Measurements from ENCODE around the gene CLIC5. TPM values are rescaled to one million over a fixed set of nuclear protein-coding genes. Genes with fewer than 3 reads are reported as not detected.

The CLIC5 gene
- total RNA-seq, 1 donor from 2014 or later = 0.32 TPM

DNA sequence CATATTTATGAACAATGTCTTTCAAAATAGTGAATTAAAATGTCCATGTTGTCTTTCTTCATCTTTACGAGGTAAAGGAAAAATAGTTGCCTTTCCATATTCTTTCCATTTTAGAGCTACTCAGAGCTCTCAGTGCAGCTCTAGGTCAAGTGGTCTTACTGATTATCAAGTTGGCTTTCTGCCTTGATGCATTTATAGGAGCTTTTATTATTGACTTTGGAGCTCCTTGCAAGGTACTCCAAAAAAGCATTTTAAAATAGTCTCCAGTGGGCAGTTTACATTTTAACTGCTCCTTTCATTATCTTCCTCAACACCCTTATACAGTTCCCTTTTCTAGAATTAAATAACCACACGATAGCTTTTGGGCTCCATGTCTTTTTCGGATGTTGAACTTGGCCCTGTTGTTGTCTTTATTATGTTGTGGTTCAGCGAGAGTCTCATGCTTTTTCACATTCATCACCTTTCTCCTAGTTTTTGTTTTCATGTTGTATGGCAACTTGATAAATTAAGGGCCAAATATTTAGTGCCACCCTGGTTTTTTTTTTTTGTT is 122.9 kb downstream of the CLIC5 start:
- Histone ChIP-seq H3K4me2 (ENCODE audit: low read length) (no peak overlapping the region), H3K4me3 (ENCODE audit: insufficient read depth, low read depth, low read length) (no peak overlapping the region), H3K79me2 (ENCODE audit: insufficient read depth, low read length) (no peaks in the 10 kb centered on the region), H3K27me3 (ENCODE audit: insufficient read depth, low read length) (no peaks in the 10 kb centered on the region), H3K27ac (ENCODE audit: low read depth, low read length) (no peak overlapping the region), H3K36me3 (ENCODE audit: insufficient read depth, low read length) (no peaks in the 10 kb centered on the region), H3K4me1 (ENCODE audit: insufficient read depth, low read length) (no peaks in the 10 kb centered on the region), H3K9ac (ENCODE audit: low read length) (no peak overlapping the region), H4K20me1 (ENCODE audit: insufficient read depth, low read length) (no peaks in the 10 kb centered on the region), H3K9me3 (ENCODE audit: insufficient read depth, low read depth, low read length) (no peaks in the 10 kb centered on the region), H2AFZ (ENCODE audit: low read depth, low read length) (no peak overlapping the region)
- FAIRE-seq (no peak), DNase-seq (ENCODE audit: low read depth) (no peak)
- H3K4me3 Mint-ChIP-seq (ENCODE audit: unreplicated experiment) = no peak overlapping the region
- no peaks in the 10 kb centered on the region for H3K27me3 Mint-ChIP-seq (ENCODE audit: low read depth, unreplicated experiment)
- peaks cover 8% of the 10 kb centered on the region for H3K4me1 Mint-ChIP-seq (ENCODE audit: low read depth, unreplicated experiment)
- TF ChIP-seq EZH2 (IDR thresholded peaks at IDR 0.05; ENCODE audit: insufficient read depth, low read length) = no peak
- TF ChIP-seq, protein P1, sequence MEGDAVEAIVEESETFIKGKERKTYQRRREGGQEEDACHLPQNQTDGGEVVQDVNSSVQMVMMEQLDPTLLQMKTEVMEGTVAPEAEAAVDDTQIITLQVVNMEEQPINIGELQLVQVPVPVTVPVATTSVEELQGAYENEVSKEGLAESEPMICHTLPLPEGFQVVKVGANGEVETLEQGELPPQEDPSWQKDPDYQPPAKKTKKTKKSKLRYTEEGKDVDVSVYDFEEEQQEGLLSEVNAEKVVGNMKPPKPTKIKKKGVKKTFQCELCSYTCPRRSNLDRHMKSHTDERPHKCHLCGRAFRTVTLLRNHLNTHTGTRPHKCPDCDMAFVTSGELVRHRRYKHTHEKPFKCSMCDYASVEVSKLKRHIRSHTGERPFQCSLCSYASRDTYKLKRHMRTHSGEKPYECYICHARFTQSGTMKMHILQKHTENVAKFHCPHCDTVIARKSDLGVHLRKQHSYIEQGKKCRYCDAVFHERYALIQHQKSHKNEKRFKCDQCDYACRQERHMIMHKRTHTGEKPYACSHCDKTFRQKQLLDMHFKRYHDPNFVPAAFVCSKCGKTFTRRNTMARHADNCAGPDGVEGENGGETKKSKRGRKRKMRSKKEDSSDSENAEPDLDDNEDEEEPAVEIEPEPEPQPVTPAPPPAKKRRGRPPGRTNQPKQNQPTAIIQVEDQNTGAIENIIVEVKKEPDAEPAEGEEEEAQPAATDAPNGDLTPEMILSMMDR (IDR thresholded peaks at IDR 0.05; ENCODE audit: insufficient read depth, low read depth, low read length) = no peak
- no peak overlapping the region for H3K27ac Mint-ChIP-seq (ENCODE audit: unreplicated experiment)
- H3K36me3 Mint-ChIP-seq (ENCODE audit: low read depth, unreplicated experiment) = no peaks in the 10 kb centered on the region
- H3K9me3 Mint-ChIP-seq (ENCODE audit: unreplicated experiment) = no peaks in the 10 kb centered on the region

DNA sequence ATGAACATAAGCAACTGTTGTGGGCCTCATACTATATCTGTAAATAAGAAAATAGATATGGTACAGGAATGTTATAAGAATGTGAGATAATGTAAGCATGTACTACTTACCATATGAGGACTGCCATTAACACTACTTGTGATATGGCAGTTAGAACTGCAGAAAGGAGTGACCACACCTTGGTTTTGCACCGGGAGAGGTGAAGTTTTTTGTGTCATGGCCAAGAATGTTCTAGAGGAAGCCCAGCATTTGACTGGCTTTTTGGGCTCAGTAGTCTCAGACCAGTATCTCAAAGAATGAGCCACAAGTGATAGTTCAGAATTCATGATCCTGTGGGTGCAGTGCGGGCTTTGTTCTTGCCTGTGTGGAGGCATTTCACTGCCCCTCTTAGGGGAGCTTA is 123.5 kb downstream of the CLIC5 start:
- no peak overlapping the region for H3K9ac ChIP-seq (ENCODE audit: low read length)
- H2AFZ ChIP-seq (ENCODE audit: low read depth, low read length) = no peak overlapping the region
- Mint-ChIP-seq H3K27me3 (ENCODE audit: low read depth, unreplicated experiment) (no peaks in the 10 kb centered on the region), H3K27ac (ENCODE audit: unreplicated experiment) (no peak overlapping the region), H3K9me3 (ENCODE audit: unreplicated experiment) (no peaks in the 10 kb centered on the region), H3K4me1 (ENCODE audit: low read depth, unreplicated experiment) (peaks cover 8% of the 10 kb centered on the region), H3K4me3 (ENCODE audit: unreplicated experiment) (no peak overlapping the region), H3K36me3 (ENCODE audit: low read depth, unreplicated experiment) (no peaks in the 10 kb centered on the region)
- TF ChIP-seq, protein P1 (IDR thresholded peaks at IDR 0.05; ENCODE audit: insufficient read depth, low read depth, low read length) = no peak
- no peaks in the 10 kb centered on the region for H3K9me3 ChIP-seq (ENCODE audit: insufficient read depth, low read depth, low read length)
- H3K27me3 ChIP-seq (ENCODE audit: insufficient read depth, low read length) = no peaks in the 10 kb centered on the region
- H3K36me3 ChIP-seq (ENCODE audit: insufficient read depth, low read length) = no peaks in the 10 kb centered on the region
- FAIRE-seq (no peak), DNase-seq (ENCODE audit: low read depth) (no peak)
- no peaks in the 10 kb centered on the region for H4K20me1 ChIP-seq (ENCODE audit: insufficient read depth, low read length)
- H3K4me1 ChIP-seq (ENCODE audit: insufficient read depth, low read length) = no peaks in the 10 kb centered on the region
- no peak overlapping the region for H3K4me3 ChIP-seq (ENCODE audit: insufficient read depth, low read depth, low read length)
- H3K4me2 ChIP-seq (ENCODE audit: low read length) = no peak overlapping the region
- no peaks in the 10 kb centered on the region for H3K79me2 ChIP-seq (ENCODE audit: insufficient read depth, low read length)
- H3K27ac ChIP-seq (ENCODE audit: low read depth, low read length) = no peak overlapping the region

DNA sequence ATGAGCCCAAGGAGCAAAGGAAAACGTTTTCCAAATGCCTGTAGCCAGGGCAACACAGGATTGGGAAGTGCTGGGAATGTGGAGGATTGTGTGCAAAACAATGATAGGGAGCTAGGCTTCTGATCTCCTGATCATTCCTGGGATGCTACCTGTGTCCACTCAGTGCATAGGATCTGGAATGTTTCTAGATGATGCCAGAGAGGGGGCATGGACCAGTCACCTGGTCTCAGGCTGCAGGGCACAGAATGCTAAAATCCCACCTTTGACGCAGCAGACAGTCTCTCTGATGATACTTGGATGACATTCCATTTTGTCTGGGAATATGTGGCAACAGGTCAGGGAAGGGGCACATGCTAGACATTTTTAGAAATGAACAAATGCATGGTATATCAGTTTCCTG is 128.9 kb downstream of the CLIC5 start:
- Mint-ChIP-seq H3K36me3 (ENCODE audit: low read depth, unreplicated experiment) (no peaks in the 10 kb centered on the region), H3K27me3 (ENCODE audit: low read depth, unreplicated experiment) (peaks cover 2% of the 10 kb centered on the region), H3K9me3 (ENCODE audit: unreplicated experiment) (no peaks in the 10 kb centered on the region), H3K27ac (ENCODE audit: unreplicated experiment) (no peak overlapping the region), H3K4me3 (ENCODE audit: unreplicated experiment) (no peak overlapping the region), H3K4me1 (ENCODE audit: low read depth, unreplicated experiment) (no peaks in the 10 kb centered on the region)
- FAIRE-seq = no peak
- Histone ChIP-seq H3K4me2 (ENCODE audit: low read length) (no peak overlapping the region), H3K9me3 (ENCODE audit: insufficient read depth, low read depth, low read length) (no peaks in the 10 kb centered on the region), H4K20me1 (ENCODE audit: insufficient read depth, low read length) (no peaks in the 10 kb centered on the region), H3K4me3 (ENCODE audit: insufficient read depth, low read depth, low read length) (no peak overlapping the region), H3K4me1 (ENCODE audit: insufficient read depth, low read length) (no peaks in the 10 kb centered on the region), H3K27ac (ENCODE audit: low read depth, low read length) (no peak overlapping the region), H3K36me3 (ENCODE audit: insufficient read depth, low read length) (no peaks in the 10 kb centered on the region), H3K27me3 (ENCODE audit: insufficient read depth, low read length) (peaks cover 12% of the 10 kb centered on the region), H2AFZ (ENCODE audit: low read depth, low read length) (no peak overlapping the region), H3K79me2 (ENCODE audit: insufficient read depth, low read length) (no peaks in the 10 kb centered on the region), H3K9ac (ENCODE audit: low read length) (no peak overlapping the region)
- TF ChIP-seq, protein P1 (IDR thresholded peaks at IDR 0.05; ENCODE audit: insufficient read depth, low read depth, low read length) = no peak
- TF ChIP-seq EZH2 (IDR thresholded peaks at IDR 0.05; ENCODE audit: insufficient read depth, low read length) = no peak
- DNase-seq (ENCODE audit: low read depth) = no peak

All from astrocyte (in vitro differentiated cells and primary cell).